ENCODE results near the gene RNLS.

DNA sequence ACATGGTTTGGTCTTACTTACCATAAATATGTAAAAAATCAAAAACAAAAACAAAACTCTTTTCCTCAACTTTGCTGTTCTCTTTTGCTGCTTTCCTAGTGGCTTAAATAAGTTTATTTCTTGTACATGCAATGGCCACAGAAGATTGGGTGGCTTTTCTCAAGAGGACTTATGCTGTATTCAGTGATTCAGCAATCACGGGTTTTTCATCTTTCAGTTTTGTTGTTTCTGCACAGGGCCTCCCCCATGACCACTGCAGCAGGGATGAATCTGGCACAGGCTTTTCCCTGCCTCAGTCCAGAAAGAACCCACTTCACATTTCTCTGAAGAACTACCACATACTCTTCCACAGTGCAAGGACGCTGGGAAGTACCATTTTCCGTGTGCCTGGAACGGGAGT, 355.0 kb downstream of the RNLS start:
- TF ChIP-seq, protein P1, sequence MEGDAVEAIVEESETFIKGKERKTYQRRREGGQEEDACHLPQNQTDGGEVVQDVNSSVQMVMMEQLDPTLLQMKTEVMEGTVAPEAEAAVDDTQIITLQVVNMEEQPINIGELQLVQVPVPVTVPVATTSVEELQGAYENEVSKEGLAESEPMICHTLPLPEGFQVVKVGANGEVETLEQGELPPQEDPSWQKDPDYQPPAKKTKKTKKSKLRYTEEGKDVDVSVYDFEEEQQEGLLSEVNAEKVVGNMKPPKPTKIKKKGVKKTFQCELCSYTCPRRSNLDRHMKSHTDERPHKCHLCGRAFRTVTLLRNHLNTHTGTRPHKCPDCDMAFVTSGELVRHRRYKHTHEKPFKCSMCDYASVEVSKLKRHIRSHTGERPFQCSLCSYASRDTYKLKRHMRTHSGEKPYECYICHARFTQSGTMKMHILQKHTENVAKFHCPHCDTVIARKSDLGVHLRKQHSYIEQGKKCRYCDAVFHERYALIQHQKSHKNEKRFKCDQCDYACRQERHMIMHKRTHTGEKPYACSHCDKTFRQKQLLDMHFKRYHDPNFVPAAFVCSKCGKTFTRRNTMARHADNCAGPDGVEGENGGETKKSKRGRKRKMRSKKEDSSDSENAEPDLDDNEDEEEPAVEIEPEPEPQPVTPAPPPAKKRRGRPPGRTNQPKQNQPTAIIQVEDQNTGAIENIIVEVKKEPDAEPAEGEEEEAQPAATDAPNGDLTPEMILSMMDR (conservative IDR thresholded peaks at IDR 0.05; ENCODE audit: low read depth, low read length) = no peak
- TF ChIP-seq EZH2 (IDR thresholded peaks at IDR 0.05; ENCODE audit: borderline replicate concordance, low read depth, low read length, poor library complexity, severe bottlenecking) = no peak

Measured in A673 (cell line).